AML-193 (cell line): Measurements from ENCODE around the gene ARHGEF1.

Source experiments
- DNase-seq, 2 experiments: peaks; one replicate each; lab custom pipeline; 2025; lab: John Stamatoyannopoulos, UW

ARHGEF1 gene

GRCh38 chr19:41919948-41920712, 37.1 kb downstream of the ARHGEF1 start:
- DNase-seq: no peak

- no peak for DNase-seq
Measured at GRCh38 chr19:41920882-41921576, 38.0 kb downstream of the ARHGEF1 start.

GRCh38 chr19:41921577-41922576, 38.9 kb downstream of the ARHGEF1 start:
- no peak for DNase-seq

GRCh38 chr19:41922585-41922984, 39.6 kb downstream of the ARHGEF1 start:
- no peak for DNase-seq

GRCh38 chr19:41923045-41923788, 40.2 kb downstream of the ARHGEF1 start:
- no peak for DNase-seq

GRCh38 chr19:41924151-41925145, 41.5 kb downstream of the ARHGEF1 start:
- DNase-seq: no peak

- no peak for DNase-seq
Measured at GRCh38 chr19:41925208-41926003, 42.4 kb downstream of the ARHGEF1 start.

- DNase-seq: no peak
Measured at GRCh38 chr19:41926028-41926762, 43.2 kb downstream of the ARHGEF1 start.

GRCh38 chr19:41926763-41927496, 43.9 kb downstream of the ARHGEF1 start:
- DNase-seq: no peak

GRCh38 chr19:41927497-41928192, 44.7 kb downstream of the ARHGEF1 start:
- no peak for DNase-seq

GRCh38 chr19:41928221-41928683, 45.3 kb downstream of the ARHGEF1 start, which contains the start of gene ERFL:
TSS of gene ERFL (minus strand) at chr19:41928449. CDS start at chr19:41912919, 15,530 bp downstream.
- DNase-seq: peak in 1 of 2 experiments; percentile 38

GRCh38 chr19:41928754-41929535, 46.0 kb downstream of the ARHGEF1 start:
- peak; percentile 38 to 39 for DNase-seq

- no peak for DNase-seq
Measured at GRCh38 chr19:41929536-41930071, 46.6 kb downstream of the ARHGEF1 start.

GRCh38 chr19:41930322-41930722, 47.3 kb downstream of the ARHGEF1 start:
- no peak for DNase-seq

GRCh38 chr19:41930926-41931592, 48.1 kb downstream of the ARHGEF1 start:
- DNase-seq: no peak
